ENCODE results near the gene TBC1D3B. TPM values are rescaled to one million over a fixed set of nuclear protein-coding genes. Genes with fewer than 3 reads are reported as not detected.
"Not testable (repeated sequence)": the region's sequence is repeated elsewhere in the genome, so short reads cannot be mapped to it uniquely, and the experiment has no call there.

The TBC1D3B gene
- total and polyA plus RNA-seq, 2 donors (not counting 1 experiment from before 2014, with no cell fraction given), result 0.86 to 2.3 TPM

DNA sequence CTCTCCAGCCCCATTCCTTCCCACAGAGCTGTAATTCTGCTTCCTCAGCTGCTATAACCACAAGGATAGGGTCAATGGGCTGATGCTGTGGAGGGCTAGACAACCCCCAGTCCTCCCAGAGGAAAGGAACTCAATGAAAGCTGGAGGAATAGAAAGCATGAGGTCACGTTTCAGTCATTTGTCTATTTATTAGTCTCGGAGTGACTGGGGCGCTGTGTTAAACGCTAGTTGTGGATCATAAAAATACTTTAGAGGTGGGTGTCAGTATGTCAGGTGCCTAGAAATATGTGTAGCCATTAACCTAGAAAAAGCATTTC, 20.9 kb upstream of the TBC1D3B start:
- H3K9me3 ChIP-seq (ENCODE audit: control insufficient read depth, insufficient read depth, low read depth, low read length), result no peaks in the 10 kb centered on the region
- TF ChIP-seq EZH2 (IDR thresholded peaks at IDR 0.05; ENCODE audit: low read length, missing control alignments), result no peak
- TF ChIP-seq, protein P1, sequence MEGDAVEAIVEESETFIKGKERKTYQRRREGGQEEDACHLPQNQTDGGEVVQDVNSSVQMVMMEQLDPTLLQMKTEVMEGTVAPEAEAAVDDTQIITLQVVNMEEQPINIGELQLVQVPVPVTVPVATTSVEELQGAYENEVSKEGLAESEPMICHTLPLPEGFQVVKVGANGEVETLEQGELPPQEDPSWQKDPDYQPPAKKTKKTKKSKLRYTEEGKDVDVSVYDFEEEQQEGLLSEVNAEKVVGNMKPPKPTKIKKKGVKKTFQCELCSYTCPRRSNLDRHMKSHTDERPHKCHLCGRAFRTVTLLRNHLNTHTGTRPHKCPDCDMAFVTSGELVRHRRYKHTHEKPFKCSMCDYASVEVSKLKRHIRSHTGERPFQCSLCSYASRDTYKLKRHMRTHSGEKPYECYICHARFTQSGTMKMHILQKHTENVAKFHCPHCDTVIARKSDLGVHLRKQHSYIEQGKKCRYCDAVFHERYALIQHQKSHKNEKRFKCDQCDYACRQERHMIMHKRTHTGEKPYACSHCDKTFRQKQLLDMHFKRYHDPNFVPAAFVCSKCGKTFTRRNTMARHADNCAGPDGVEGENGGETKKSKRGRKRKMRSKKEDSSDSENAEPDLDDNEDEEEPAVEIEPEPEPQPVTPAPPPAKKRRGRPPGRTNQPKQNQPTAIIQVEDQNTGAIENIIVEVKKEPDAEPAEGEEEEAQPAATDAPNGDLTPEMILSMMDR (conservative IDR thresholded peaks at IDR 0.05 in 1 of 2, IDR thresholded peaks at IDR 0.05 in 1 of 2; ENCODE audit: low read depth in 1 of 2, low read length in 2 of 2), result no peak
- H3K27me3 ChIP-seq (ENCODE audit: control insufficient read depth, insufficient read depth, low read length), result no peaks in the 10 kb centered on the region
- H3K27ac ChIP-seq (ENCODE audit: insufficient read depth, low read length), result no peak overlapping the region
- no peak overlapping the region for H3K4me2 ChIP-seq (ENCODE audit: extremely low read depth, insufficient read depth, low read length)
- no peak overlapping the region for H3K9ac ChIP-seq (ENCODE audit: insufficient read depth, low read length)
- H3K4me3 ChIP-seq (replicated peaks in 1 of 4; ENCODE audit: control extremely low read depth in 1 of 4, insufficient read depth in 1 of 4, low read depth in 3 of 4, low read length in 4 of 4), result no peak overlapping the region
- no peaks in the 10 kb centered on the region for H3K4me1 ChIP-seq (ENCODE audit: control insufficient read depth, extremely low read depth, insufficient read depth, low read length)
- no peaks in the 10 kb centered on the region for H3K36me3 ChIP-seq (ENCODE audit: control insufficient read depth, insufficient read depth, low read length)
- no peaks in the 10 kb centered on the region for H4K20me1 ChIP-seq (ENCODE audit: control insufficient read depth, extremely low read depth, insufficient read depth, low read length)
- no peaks in the 10 kb centered on the region for H3K79me2 ChIP-seq (ENCODE audit: control insufficient read depth, insufficient read depth, low read length)
- H2AFZ ChIP-seq (ENCODE audit: low read length), result no peak overlapping the region
- DNase-seq (ENCODE audit: low read depth in 2 of 2), result no peak

DNA sequence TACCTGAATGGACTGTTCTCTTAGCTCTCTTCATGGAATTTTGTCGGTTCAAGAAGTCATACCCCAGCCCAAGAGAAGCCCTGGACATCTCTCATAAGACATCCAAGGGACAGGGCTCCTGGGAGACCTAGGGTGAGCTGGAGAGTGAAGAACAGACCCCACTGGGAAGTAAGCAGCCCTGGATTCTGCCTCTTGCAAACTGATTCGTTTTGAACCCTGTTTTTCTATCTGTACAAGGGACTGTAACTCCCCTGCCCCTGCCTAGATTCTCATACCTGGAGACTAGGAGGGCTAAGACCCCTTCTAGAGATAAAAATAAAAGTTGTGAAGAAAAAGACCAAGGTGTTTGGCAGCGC, 19.7 kb upstream of the TBC1D3B start:
- Histone ChIP-seq H3K4me2 (ENCODE audit: extremely low read depth, insufficient read depth, low read length) (no peak overlapping the region), H3K4me3 (replicated peaks in 1 of 4; ENCODE audit: control extremely low read depth in 1 of 4, insufficient read depth in 1 of 4, low read depth in 3 of 4, low read length in 4 of 4) (no peak overlapping the region), H2AFZ (ENCODE audit: low read length) (no peak overlapping the region), H3K4me1 (ENCODE audit: control insufficient read depth, extremely low read depth, insufficient read depth, low read length) (no peaks in the 10 kb centered on the region), H3K27me3 (ENCODE audit: control insufficient read depth, insufficient read depth, low read length) (no peaks in the 10 kb centered on the region), H4K20me1 (ENCODE audit: control insufficient read depth, extremely low read depth, insufficient read depth, low read length) (no peaks in the 10 kb centered on the region), H3K9ac (ENCODE audit: insufficient read depth, low read length) (no peak overlapping the region), H3K36me3 (ENCODE audit: control insufficient read depth, insufficient read depth, low read length) (no peaks in the 10 kb centered on the region), H3K27ac (ENCODE audit: insufficient read depth, low read length) (no peak overlapping the region), H3K9me3 (ENCODE audit: control insufficient read depth, insufficient read depth, low read depth, low read length) (no peaks in the 10 kb centered on the region), H3K79me2 (ENCODE audit: control insufficient read depth, insufficient read depth, low read length) (no peaks in the 10 kb centered on the region)
- TF ChIP-seq, protein P1 (conservative IDR thresholded peaks at IDR 0.05 in 1 of 2, IDR thresholded peaks at IDR 0.05 in 1 of 2; ENCODE audit: low read depth in 1 of 2, low read length in 2 of 2), result no peak
- TF ChIP-seq EZH2 (IDR thresholded peaks at IDR 0.05; ENCODE audit: low read length, missing control alignments), result no peak
- DNase-seq (ENCODE audit: low read depth in 2 of 2), result no peak

DNA sequence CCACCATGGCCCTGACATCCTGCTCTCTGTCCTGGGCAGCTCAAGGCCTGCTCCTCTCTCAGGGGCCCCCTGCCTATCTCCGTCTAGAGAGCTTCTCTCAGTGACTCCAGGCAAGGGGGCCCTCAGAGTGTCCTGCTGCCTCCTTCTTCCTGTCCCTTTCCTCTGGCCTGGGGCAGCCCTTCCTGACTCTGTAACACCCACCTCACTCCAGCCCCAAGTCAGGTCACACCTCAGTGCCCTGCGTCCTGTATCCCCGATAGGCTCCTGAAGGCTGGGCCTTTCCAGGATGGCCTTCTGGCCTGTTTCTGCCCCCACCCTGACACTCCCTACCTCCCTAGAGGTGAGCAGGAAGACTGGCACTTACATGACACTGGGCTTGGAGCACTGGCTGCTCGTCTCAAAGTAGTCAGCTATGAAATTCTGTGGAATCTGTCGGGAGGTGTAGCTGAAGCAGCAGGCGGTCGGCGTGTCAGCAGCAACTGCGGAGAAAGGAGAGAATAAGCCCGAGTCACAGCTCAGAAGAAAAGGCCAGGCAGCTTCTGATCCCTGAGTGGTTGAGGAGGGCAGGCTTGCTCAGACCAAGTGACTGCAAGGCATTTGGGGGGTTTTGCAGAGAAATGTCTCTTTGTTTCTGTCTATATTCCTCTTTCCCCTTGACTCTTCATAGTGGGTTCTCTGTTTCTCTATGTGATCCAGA, 19.1 kb upstream of the TBC1D3B start:
- H2AFZ ChIP-seq (ENCODE audit: low read length), result no peak overlapping the region

DNA sequence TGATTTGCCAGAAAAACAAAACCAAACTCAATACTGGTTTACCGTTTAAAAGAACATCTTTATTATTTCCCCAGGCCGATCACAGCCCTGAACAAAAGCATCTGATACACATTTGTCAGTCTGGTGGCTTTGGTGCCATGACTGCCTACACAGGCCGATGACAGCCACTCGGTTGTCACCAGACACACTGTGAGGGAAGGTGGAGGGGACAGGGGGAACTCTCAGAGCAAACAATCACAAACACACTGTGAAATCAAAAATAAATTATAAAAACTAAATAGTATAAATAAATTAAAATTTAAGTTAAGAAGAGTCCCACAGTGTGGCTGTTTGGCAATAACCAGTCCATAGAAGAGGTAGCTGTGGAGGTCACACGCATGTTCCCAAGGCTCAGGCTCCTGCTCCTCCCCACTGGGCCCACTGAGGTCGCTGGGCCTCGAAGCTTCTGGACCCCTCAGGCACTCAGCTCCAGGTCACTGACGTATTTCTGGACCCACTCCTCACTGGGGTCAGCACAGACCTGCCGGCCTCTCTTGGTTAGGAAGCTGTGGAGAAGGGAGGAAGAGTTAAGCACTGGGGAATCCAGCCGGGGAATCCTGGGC, 18.5 kb upstream of the TBC1D3B start:
- H3K27ac ChIP-seq (ENCODE audit: insufficient read depth, low read length); DNase-seq (ENCODE audit: low read depth in 2 of 2); H3K9me3 ChIP-seq (ENCODE audit: control insufficient read depth, insufficient read depth, low read depth, low read length); H2AFZ ChIP-seq (ENCODE audit: low read length); H3K79me2 ChIP-seq (ENCODE audit: control insufficient read depth, insufficient read depth, low read length); H3K27me3 ChIP-seq (ENCODE audit: control insufficient read depth, insufficient read depth, low read length); H3K4me2 ChIP-seq (ENCODE audit: extremely low read depth, insufficient read depth, low read length); H4K20me1 ChIP-seq (ENCODE audit: control insufficient read depth, extremely low read depth, insufficient read depth, low read length); H3K4me3 ChIP-seq (replicated peaks in 1 of 4; ENCODE audit: control extremely low read depth in 1 of 4, insufficient read depth in 1 of 4, low read depth in 3 of 4, low read length in 4 of 4); H3K4me1 ChIP-seq (ENCODE audit: control insufficient read depth, extremely low read depth, insufficient read depth, low read length); H3K9ac ChIP-seq (ENCODE audit: insufficient read depth, low read length); H3K36me3 ChIP-seq (ENCODE audit: control insufficient read depth, insufficient read depth, low read length): not testable (repeated sequence)

More for the DNA sequence above, 19.1 kb upstream of the TBC1D3B start:
- Histone ChIP-seq H3K9ac (ENCODE audit: insufficient read depth, low read length) (no peak overlapping the region), H3K36me3 (ENCODE audit: control insufficient read depth, insufficient read depth, low read length) (no peaks in the 10 kb centered on the region), H4K20me1 (ENCODE audit: control insufficient read depth, extremely low read depth, insufficient read depth, low read length) (no peaks in the 10 kb centered on the region), H3K4me3 (replicated peaks in 1 of 4; ENCODE audit: control extremely low read depth in 1 of 4, insufficient read depth in 1 of 4, low read depth in 3 of 4, low read length in 4 of 4) (no peak overlapping the region), H3K4me1 (ENCODE audit: control insufficient read depth, extremely low read depth, insufficient read depth, low read length) (no peaks in the 10 kb centered on the region), H3K27ac (ENCODE audit: insufficient read depth, low read length) (no peak overlapping the region), H3K4me2 (ENCODE audit: extremely low read depth, insufficient read depth, low read length) (no peak overlapping the region), H3K27me3 (ENCODE audit: control insufficient read depth, insufficient read depth, low read length) (no peaks in the 10 kb centered on the region), H3K9me3 (ENCODE audit: control insufficient read depth, insufficient read depth, low read depth, low read length) (no peaks in the 10 kb centered on the region), H3K79me2 (ENCODE audit: control insufficient read depth, insufficient read depth, low read length) (no peaks in the 10 kb centered on the region)
- no peak for DNase-seq (ENCODE audit: low read depth in 2 of 2)
- TF ChIP-seq, protein P1 (conservative IDR thresholded peaks at IDR 0.05 in 1 of 2, IDR thresholded peaks at IDR 0.05 in 1 of 2; ENCODE audit: low read depth in 1 of 2, low read length in 2 of 2), result no peak
- TF ChIP-seq EZH2 (IDR thresholded peaks at IDR 0.05; ENCODE audit: low read length, missing control alignments), result no peak

Measured in fibroblast of lung (primary cell).